GM18907 (cell line): ENCODE measurements around the gene REEP2.
"Not testable (repeated sequence)": the region's sequence is repeated elsewhere in the genome, so short reads cannot be mapped to it uniquely, and the experiment has no call there.

ENCODE experiments used
- ATAC-seq: cut with Tn5 transposase; IDR thresholded peaks from one replicate; pipeline ENCODE4 v1.9.1; 2021; ENCODE audit warnings: mild to moderate bottlenecking, moderate library complexity; ENCODE audit not compliant: unreplicated experiment

Gene REEP2

GRCh38 chr5:138466125-138466899, 27.5 kb downstream of the REEP2 start:
- no peak for ATAC-seq

GRCh38 chr5:138466900-138467710, 28.2 kb downstream of the REEP2 start:
- no peak for ATAC-seq

GRCh38 chr5:138467711-138468132, 28.9 kb downstream of the REEP2 start:
- no peak for ATAC-seq

- no peak for ATAC-seq
Measured at GRCh38 chr5:138468133-138468965, 29.5 kb downstream of the REEP2 start.

GRCh38 chr5:138468966-138469539, 30.2 kb downstream of the REEP2 start:
- ATAC-seq, result no peak

- ATAC-seq, result no peak
Measured at GRCh38 chr5:138469540-138470321, 30.9 kb downstream of the REEP2 start.

GRCh38 chr5:138470322-138471051, 31.6 kb downstream of the REEP2 start:
- no peak for ATAC-seq

- ATAC-seq, result no peak
Measured at GRCh38 chr5:138471052-138471361, 32.1 kb downstream of the REEP2 start.

GRCh38 chr5:138472353-138472752, 33.5 kb downstream of the REEP2 start:
- ATAC-seq, result no peak

- not testable (repeated sequence) for ATAC-seq
Measured at GRCh38 chr5:138473151-138473550, 34.3 kb downstream of the REEP2 start.

- ATAC-seq, result no peak
Measured at GRCh38 chr5:138476918-138477317, 38.1 kb downstream of the REEP2 start.

- ATAC-seq, result no peak
Measured at GRCh38 chr5:138482638-138483037, 43.8 kb downstream of the REEP2 start.

- no peak for ATAC-seq
Measured at GRCh38 chr5:138488481-138488945, 49.7 kb downstream of the REEP2 start.

- ATAC-seq, result no peak
Measured at GRCh38 chr5:138489683-138490061, 50.8 kb downstream of the REEP2 start.

GRCh38 chr5:138490648-138491283, 51.9 kb downstream of the REEP2 start:
- ATAC-seq, result no peak

- ATAC-seq, result no peak
Measured at GRCh38 chr5:138491284-138491648, 52.4 kb downstream of the REEP2 start.

GRCh38 chr5:138491669-138492559, 53.1 kb downstream of the REEP2 start:
- ATAC-seq, result peak; percentile 97

- ATAC-seq, result no peak
Measured at GRCh38 chr5:138492560-138493045, 53.7 kb downstream of the REEP2 start.
